SK-N-SH (cell line): ENCODE measurements around the gene STXBP6. TPM values are rescaled to one million over a fixed set of nuclear protein-coding genes. Genes with fewer than 3 reads are reported as not detected.

Experiments used
- CTCF ChIA-PET: fragments of 300-600, 350-600 bp; formaldehyde crosslinking; extraction: SDS; loops from one replicate; lab custom pipeline; 2021; lab: Yijun Ruan, JAX
- POLR2A ChIA-PET: fragments of 350-600 bp; sonication (Branson Sonifier 250); formaldehyde crosslinking; extraction: SDS; loops from one replicate; lab custom pipeline; 2020; ENCODE audit warnings: antibody characterized with exemption, inconsistent platforms; lab: Yijun Ruan, JAX
- DNase-seq: peaks from one replicate; pipeline ENCODE4 v3.0.0; 2012
- H2AFZ ChIP-seq: fragments of 200-600 bp; sonication (generic); 2 replicates; pipeline ENCODE4 v1.8.1; 2016; ENCODE audit warnings: antibody characterized with exemption, mild to moderate bottlenecking, low read depth
- H3F3A ChIP-seq: fragments of 200-600 bp; sonication (generic); replicated peaks from 2 replicates; pipeline ENCODE3; 2016; ENCODE audit warnings: antibody characterized with exemption, mild to moderate bottlenecking; ENCODE audit not compliant: insufficient read depth
- H3K27ac ChIP-seq, 2 experiments: fragments of 200-500 bp in 1 of 2; fragments of 200-600 bp in 1 of 2; sonication (Bioruptor generic) in 1 of 2; sonication (generic), shearing (Covaris generic) in 1 of 2; 2 replicates each; pipeline versions ENCODE4 v1.5.1 to v1.6.1; 2014 to 2016; ENCODE audit warnings: low read depth in 2 of 2, inconsistent platforms in 1 of 2, low read length in 1 of 2, mild to moderate bottlenecking in 1 of 2, mixed read lengths in 1 of 2
- H3K27me3 ChIP-seq: fragments of 200-600 bp; sonication (generic), shearing (Covaris generic); 2 replicates; pipeline ENCODE4 v1.6.1; 2016; ENCODE audit warnings: mixed run types; ENCODE audit not compliant: insufficient read depth
- H3K36me3 ChIP-seq, 2 experiments: fragments of 200-500 bp in 1 of 2; fragments of 200-600 bp in 1 of 2; sonication (Bioruptor generic) in 1 of 2; sonication (generic) in 1 of 2; replicated peaks in 1 of 2; 2 replicates each; pipeline versions ENCODE3 to v1.5.1; 2014 to 2016; ENCODE audit warnings: low read length in 1 of 2, mild to moderate bottlenecking in 1 of 2; ENCODE audit not compliant: insufficient read depth in 2 of 2, control insufficient read depth in 1 of 2
- H3K4me1 ChIP-seq, 2 experiments: fragments of 200-500 bp in 1 of 2; fragments of 200-600 bp in 1 of 2; sonication (Bioruptor generic) in 1 of 2; sonication (generic), shearing (Covaris generic) in 1 of 2; 2 replicates each; pipeline versions ENCODE4 v1.5.1 to v1.6.1; 2014 to 2016; ENCODE audit warnings: low read depth in 1 of 2, low read length in 1 of 2, mixed run types in 1 of 2; ENCODE audit not compliant: insufficient read depth in 2 of 2, control insufficient read depth in 1 of 2
- H3K4me2 ChIP-seq: fragments of 200-600 bp; sonication (generic), shearing (Covaris generic); 2 replicates; pipeline ENCODE4 v1.6.1; 2017; ENCODE audit warnings: mixed run types
- H3K4me3 ChIP-seq, 2 experiments: fragments of 200-500 bp in 1 of 2; fragments of 200-600 bp in 1 of 2; sonication (Bioruptor generic) in 1 of 2; sonication (generic), shearing (Covaris generic) in 1 of 2; 2 replicates each; pipeline versions ENCODE4 v1.5.1 to v1.8.1; 2014 to 2016; ENCODE audit warnings: low read depth in 2 of 2, inconsistent platforms in 1 of 2, low read length in 1 of 2, mild to moderate bottlenecking in 1 of 2, mixed read lengths in 1 of 2, moderate library complexity in 1 of 2
- H3K79me2 ChIP-seq: fragments of 200-600 bp; sonication (generic); 2 replicates; pipeline ENCODE4 v1.8.1; 2017; ENCODE audit warnings: mild to moderate bottlenecking; ENCODE audit not compliant: insufficient read depth
- H3K9ac ChIP-seq: fragments of 200-600 bp; sonication (generic); 2 replicates; pipeline ENCODE4 v1.6.1; 2017; ENCODE audit warnings: mixed run types
- H3K9me2 ChIP-seq: fragments of 200-600 bp; sonication (generic); 2 replicates; pipeline ENCODE4 v1.6.1; 2017; ENCODE audit warnings: mixed run types
- H3K9me3 ChIP-seq: fragments of 200-600 bp; sonication (generic); 2 replicates; pipeline ENCODE4 v1.6.1; 2017; ENCODE audit warnings: mixed run types, mild to moderate bottlenecking, moderate library complexity
- H4K20me1 ChIP-seq: fragments of 200-600 bp; sonication (generic); 2 replicates; pipeline ENCODE4 v1.6.1; 2017; ENCODE audit warnings: mild to moderate bottlenecking, mixed run types; ENCODE audit not compliant: insufficient read depth
- CHD2 ChIP-seq: fragments of 150-350 bp; IDR thresholded peaks from 2 replicates; pipeline ENCODE4 v1.6.1; 2018; ENCODE audit warnings: low read length; ENCODE audit not compliant: partially characterized antibody
- EP300 ChIP-seq, 2 experiments: IDR thresholded peaks; 2 replicates each; pipeline versions ENCODE4 v1.4.0 to v1.6.1; 2012; ENCODE audit warnings: borderline replicate concordance in 1 of 2, low read depth in 1 of 2, low read length in 1 of 2
- GATA2 ChIP-seq: sonication (generic); formaldehyde crosslinking; IDR thresholded peaks from 2 replicates; pipeline ENCODE4 v1.5.0; 2020; ENCODE audit warnings: mild to moderate bottlenecking, missing genetic modification reagents
- MEF2A ChIP-seq: IDR thresholded peaks from 2 replicates; pipeline ENCODE4 v1.4.0; 2012; ENCODE audit warnings: low read depth, borderline replicate concordance
- NFIC ChIP-seq: IDR thresholded peaks from 2 replicates; pipeline ENCODE4 v1.4.0; 2012; ENCODE audit warnings: borderline replicate concordance
- NRF1 ChIP-seq: IDR thresholded peaks from 2 replicates; pipeline ENCODE4 v1.6.1; 2012; ENCODE audit warnings: low read depth, mild to moderate bottlenecking, low read length
- RFX5 ChIP-seq: IDR thresholded peaks from 2 replicates; pipeline ENCODE4 v1.6.1; 2012; ENCODE audit warnings: mild to moderate bottlenecking, improper control_type of control experiment, low read length
- RXRA ChIP-seq: IDR thresholded peaks from 2 replicates; pipeline ENCODE4 v1.4.0; 2012; ENCODE audit warnings: low read depth, mild to moderate bottlenecking, borderline replicate concordance
- SMC3 ChIP-seq: IDR thresholded peaks from 2 replicates; pipeline ENCODE4 v1.6.1; 2012; ENCODE audit warnings: low read depth, low read length, improper control_type of control experiment
- TCF12 ChIP-seq: IDR thresholded peaks from 2 replicates; pipeline ENCODE4 v1.4.0; 2012
- YY1 ChIP-seq: IDR thresholded peaks from 2 replicates; pipeline ENCODE4 v1.4.0; 2012; ENCODE audit warnings: low read depth, mild to moderate bottlenecking
- WGBS: methylation state at CpG from one replicate; pipeline ENCODE4 v1.1.6; 2017; ENCODE audit warnings: low lambda C conversion rate; 5-methylcytosine and 5-hydroxymethylcytosine counted together
- polyA plus RNA-seq, 3 experiments: library from polyadenylated mRNA; depleted of rRNA; stranded (reverse); fragments of >200 nt; gene quantifications; 2 replicates each; pipeline ENCODE4 v1.2.3, GENCODE V29; 2012
- TF ChIP-seq, protein P1 (sequence below): IDR thresholded peaks from 2 replicates; pipeline ENCODE4 v1.4.0; 2012; ENCODE audit warnings: low read depth
- TF ChIP-seq, protein P2 (sequence below): fragments of 150-350 bp; IDR thresholded peaks from 2 replicates; pipeline ENCODE4 v1.6.1; 2017; ENCODE audit warnings: antibody characterized with exemption, low read length, low read depth, borderline replicate concordance
- TF ChIP-seq, protein P3 (sequence below): fragments of 150-350 bp; IDR thresholded peaks from 2 replicates; pipeline ENCODE4 v1.6.1; 2016; ENCODE audit warnings: mild to moderate bottlenecking, low read depth, low read length
- TF ChIP-seq, protein P4 (sequence below): IDR thresholded peaks from 2 replicates; pipeline ENCODE4; 2012

The STXBP6 gene
- polyA plus RNA-seq, 1 of the 3 experiments (the other 2 are of a cell fraction) = 0.16 TPM

DNA sequence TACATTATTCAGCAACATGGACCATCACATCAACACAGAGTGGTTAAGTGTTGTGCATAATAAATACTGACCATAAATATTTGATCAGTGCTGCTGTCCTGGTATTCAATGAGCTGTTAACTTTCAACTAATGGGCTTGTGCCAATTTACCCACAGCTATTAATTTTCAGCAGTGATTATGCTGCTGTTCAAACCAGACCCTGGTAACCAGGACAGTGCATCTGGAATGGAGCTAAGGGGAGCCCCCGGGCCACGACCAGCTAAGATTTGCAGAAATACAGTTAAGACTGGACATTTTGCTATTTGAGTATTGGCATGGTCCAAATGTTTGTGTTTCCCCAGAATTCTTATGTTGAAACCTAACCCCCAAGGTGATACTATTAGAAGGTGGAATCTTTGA, 235.6 kb downstream of the STXBP6 start (continued):
- TF ChIP-seq, protein P1, sequence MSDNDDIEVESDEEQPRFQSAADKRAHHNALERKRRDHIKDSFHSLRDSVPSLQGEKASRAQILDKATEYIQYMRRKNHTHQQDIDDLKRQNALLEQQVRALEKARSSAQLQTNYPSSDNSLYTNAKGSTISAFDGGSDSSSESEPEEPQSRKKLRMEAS = no peak
- TF ChIP-seq SMC3 (no peak), RXRA (no peak), NRF1 (no peak), RFX5 (no peak), TCF12 (no peak), YY1 (no peak), GATA2 (CRISPR knock-in tag) (no peak), EP300 (IDR thresholded peaks at IDR 0.05; ENCODE audit: borderline replicate concordance in 1 of 2, low read depth in 1 of 2, low read length in 1 of 2) (no peak)
- TF ChIP-seq, protein P2, sequence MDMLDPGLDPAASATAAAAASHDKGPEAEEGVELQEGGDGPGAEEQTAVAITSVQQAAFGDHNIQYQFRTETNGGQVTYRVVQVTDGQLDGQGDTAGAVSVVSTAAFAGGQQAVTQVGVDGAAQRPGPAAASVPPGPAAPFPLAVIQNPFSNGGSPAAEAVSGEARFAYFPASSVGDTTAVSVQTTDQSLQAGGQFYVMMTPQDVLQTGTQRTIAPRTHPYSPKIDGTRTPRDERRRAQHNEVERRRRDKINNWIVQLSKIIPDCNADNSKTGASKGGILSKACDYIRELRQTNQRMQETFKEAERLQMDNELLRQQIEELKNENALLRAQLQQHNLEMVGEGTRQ = no peak
- TF ChIP-seq, protein P3, sequence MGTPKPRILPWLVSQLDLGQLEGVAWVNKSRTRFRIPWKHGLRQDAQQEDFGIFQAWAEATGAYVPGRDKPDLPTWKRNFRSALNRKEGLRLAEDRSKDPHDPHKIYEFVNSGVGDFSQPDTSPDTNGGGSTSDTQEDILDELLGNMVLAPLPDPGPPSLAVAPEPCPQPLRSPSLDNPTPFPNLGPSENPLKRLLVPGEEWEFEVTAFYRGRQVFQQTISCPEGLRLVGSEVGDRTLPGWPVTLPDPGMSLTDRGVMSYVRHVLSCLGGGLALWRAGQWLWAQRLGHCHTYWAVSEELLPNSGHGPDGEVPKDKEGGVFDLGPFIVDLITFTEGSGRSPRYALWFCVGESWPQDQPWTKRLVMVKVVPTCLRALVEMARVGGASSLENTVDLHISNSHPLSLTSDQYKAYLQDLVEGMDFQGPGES = no peak

DNA sequence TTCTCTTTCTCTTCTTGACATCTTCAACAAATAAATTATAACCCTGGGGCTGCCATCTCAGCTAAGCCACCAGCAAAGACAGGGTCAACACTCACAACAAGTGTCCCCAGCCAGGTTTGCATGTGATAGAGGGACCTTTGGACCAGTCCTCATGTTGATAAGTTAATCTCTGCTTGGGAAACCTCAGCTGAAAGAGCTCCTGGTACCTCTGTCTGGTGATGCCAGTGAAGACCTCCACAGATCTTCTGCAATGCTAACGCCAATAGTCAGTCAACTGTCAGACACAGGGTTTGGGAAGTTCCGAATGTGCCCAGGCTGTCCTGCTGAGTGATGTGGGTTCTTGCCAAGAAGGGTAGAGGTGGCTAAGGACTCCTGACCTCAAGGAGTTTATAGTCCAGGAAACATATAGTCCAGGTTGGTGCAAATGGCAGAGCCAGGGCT, 236.1 kb downstream of the STXBP6 start:
- Histone ChIP-seq H3K9me3 (no peaks in the 10 kb centered on the region), H3K9ac (no peak overlapping the region), H3K27me3 (no peaks in the 10 kb centered on the region; the same call in 1 of the 2 replicates), H3K36me3 (no peaks in the 10 kb centered on the region), H3K4me3 (no peak overlapping the region), H3K4me2 (no peak overlapping the region), H3K27ac (no peak overlapping the region), H4K20me1 (no peaks in the 10 kb centered on the region), H3K79me2 (no peaks in the 10 kb centered on the region), H3K9me2 (no peaks in the 10 kb centered on the region), H3F3A (no peaks in the 10 kb centered on the region), H3K4me1 (no peaks in the 10 kb centered on the region), H2AFZ (no peak overlapping the region)
- ChIA-PET CTCF (interaction anchor here (2.8 kb wide), 1 partner anchor 8 kb away, joined by 25 read pairs; no protein-coding TSS in a partner anchor), POLR2A (no interaction called here)
- TF ChIP-seq, protein P1 = no peak
- TF ChIP-seq, protein P4, sequence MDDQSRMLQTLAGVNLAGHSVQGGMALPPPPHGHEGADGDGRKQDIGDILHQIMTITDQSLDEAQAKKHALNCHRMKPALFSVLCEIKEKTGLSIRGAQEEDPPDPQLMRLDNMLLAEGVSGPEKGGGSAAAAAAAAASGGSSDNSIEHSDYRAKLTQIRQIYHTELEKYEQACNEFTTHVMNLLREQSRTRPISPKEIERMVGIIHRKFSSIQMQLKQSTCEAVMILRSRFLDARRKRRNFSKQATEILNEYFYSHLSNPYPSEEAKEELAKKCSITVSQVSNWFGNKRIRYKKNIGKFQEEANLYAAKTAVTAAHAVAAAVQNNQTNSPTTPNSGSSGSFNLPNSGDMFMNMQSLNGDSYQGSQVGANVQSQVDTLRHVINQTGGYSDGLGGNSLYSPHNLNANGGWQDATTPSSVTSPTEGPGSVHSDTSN = no peak
- TF ChIP-seq MEF2A (no peak), TCF12 (no peak), NFIC (no peak), RFX5 (no peak), EP300 (IDR thresholded peaks at IDR 0.05; ENCODE audit: borderline replicate concordance in 1 of 2, low read depth in 1 of 2, low read length in 1 of 2) (no peak), CHD2 (no peak)
- TF ChIP-seq, protein P2 = no peak
- no peak for DNase-seq
- WGBS = 7% methylated on average over 2 of the region's 2 CpGs
